Fibroblast of skin of abdomen (primary cell): ENCODE data around the gene GAS2L2. TPM values are rescaled to one million over a fixed set of nuclear protein-coding genes. Genes with fewer than 3 reads are reported as not detected.
A peak's percentile ranks its signal among the peaks of the same experiment; 100 is the strongest.

ENCODE experiments used
- DNase-seq: peaks from one replicate; pipeline ENCODE4 v3.0.0-alpha.2; 2013
- polyA plus RNA-seq, 2 experiments: library from polyadenylated mRNA; unstranded; fragments of 120-200 nt; gene quantifications; one replicate each; pipeline ENCODE4 v1.2.1, GENCODE V29; 2013; ENCODE audit not compliant: insufficient read length in 2 of 2

GAS2L2 gene
- polyA plus RNA-seq (2013, experiment 1 of 2; ENCODE audit: insufficient read length): not detected
- not detected for polyA plus RNA-seq (2013, experiment 2 of 2; ENCODE audit: insufficient read length)

- DNase-seq: no peak
Observed at GRCh38 chr17:35752945-35753764, at the start of gene GAS2L2. Gene GAS2L2 (minus strand): TSS chr17:35753239. CDS start chr17:35752850, 389 bp downstream.

DNA sequence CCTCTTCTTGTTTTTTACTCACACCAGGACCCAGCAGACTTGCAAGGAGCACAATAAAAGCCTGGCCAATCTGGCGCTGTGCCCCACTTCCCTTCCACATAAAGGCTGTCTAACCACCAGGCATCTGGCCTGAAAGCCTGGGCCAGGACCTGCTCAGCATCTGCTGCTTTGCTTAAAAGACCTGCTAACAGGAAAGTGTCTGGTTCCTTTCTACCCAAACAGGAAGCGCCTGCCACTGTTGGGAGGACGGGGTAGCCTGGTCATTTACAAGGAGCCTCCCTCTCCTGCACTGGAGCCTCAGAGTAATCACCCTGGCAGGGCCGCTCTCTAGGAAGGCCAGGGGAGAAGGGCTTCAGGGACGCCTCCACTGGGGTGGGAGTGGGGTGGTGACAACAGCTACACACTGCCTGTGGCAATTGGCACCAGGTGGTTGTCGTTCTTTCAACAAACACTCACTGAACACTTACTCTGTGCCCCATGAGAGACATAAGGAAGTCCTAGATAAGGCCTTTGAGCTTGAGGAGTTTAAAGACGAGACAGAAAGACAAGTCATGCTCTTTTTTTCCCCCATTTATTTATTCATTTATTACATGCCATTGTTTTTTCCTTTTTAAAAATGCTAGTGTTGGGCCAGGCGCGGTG is 48.7 kb upstream of the GAS2L2 start:
- peak; percentile 55 for DNase-seq

DNA sequence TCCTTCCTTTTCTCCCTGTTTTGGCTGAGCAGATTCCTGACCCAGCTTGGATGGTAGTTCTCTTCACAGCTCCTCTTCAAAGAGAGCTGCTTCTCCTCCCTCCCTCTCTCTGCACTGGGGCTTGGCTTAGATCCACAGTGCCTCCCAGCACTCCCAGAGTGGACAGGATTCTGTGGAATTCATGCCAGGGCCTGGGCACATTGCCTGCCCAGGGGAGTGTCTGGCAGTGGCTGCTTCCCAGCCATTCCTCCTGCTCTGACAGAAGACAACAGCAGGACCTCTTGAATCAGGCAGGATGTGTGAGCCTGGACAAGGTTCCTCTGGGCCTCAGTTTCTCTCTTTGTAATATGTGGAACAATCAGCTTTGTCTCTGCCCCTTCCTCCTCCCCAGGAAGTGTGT is 46.9 kb upstream of the GAS2L2 start:
- DNase-seq: peak; percentile 42

DNA sequence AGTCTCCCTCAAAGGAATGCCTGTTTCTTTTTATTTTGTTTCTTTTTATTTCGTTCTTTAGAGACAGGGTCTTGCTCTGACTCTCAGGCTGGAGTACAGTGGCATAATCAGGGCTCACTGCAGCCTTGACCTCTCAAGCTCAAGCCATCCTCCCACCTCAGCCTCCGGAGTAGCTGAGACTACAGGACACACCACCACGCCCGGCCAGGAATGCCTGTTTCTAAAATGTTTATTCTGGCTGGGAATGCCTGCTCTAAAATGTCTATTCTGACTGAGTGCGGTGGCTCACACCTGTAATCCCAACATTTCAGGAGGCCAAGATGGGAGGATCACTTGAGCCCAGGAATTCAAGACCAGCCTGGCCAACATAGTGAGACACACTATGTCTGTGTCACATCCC is 44.9 kb upstream of the GAS2L2 start:
- no peak for DNase-seq

- no peak for DNase-seq
Observed at GRCh38 chr17:35797370-35797769, 44.3 kb upstream of the GAS2L2 start.

DNA sequence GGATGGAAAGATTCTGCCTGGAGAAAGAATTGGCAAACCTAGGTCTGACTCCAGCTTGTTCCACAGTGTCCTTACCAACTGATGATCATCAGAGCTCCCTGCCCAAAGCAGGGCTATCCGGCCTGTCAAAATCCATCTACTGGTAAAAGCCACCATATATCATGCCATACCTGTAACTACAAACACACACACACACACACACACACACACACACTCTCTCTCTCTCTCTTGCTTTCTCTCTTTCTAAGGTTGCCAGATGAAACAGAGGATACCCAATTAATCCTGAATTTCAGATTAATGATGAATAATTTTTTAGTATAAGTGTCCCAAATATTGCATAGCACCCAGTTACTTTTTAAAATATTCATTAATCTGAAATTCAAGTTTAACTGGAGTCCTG is 43.9 kb upstream of the GAS2L2 start:
- no peak for DNase-seq

DNA sequence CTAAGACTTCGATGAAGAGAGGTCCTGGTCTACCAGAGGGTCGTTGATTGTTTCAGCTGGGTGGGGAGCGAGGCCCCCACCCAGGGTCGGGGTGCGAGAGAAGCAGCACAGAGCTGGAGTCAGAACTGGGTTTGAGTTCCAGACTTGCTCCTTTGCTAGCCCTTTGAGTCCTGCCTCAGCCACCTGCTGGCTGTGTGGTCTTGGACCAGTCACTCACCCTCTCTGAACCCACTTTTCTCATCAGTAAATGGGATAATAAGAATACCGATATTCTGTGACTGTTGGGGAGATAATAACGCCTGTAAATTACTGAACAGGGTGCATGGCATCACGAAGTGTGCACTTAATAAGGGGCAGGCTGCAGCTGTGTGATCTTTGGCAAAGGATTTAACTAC is 42.8 kb upstream of the GAS2L2 start:
- no peak for DNase-seq

- DNase-seq: no peak
Observed at GRCh38 chr17:35795007-35795870, 42.2 kb upstream of the GAS2L2 start, which contains the start of gene MMP28. Gene MMP28 (minus strand): TSS chr17:35795641. CDS start chr17:35795377, 264 bp downstream.

GRCh38 chr17:35793257-35793656 is 40.2 kb upstream of the GAS2L2 start:
- no peak for DNase-seq

DNA sequence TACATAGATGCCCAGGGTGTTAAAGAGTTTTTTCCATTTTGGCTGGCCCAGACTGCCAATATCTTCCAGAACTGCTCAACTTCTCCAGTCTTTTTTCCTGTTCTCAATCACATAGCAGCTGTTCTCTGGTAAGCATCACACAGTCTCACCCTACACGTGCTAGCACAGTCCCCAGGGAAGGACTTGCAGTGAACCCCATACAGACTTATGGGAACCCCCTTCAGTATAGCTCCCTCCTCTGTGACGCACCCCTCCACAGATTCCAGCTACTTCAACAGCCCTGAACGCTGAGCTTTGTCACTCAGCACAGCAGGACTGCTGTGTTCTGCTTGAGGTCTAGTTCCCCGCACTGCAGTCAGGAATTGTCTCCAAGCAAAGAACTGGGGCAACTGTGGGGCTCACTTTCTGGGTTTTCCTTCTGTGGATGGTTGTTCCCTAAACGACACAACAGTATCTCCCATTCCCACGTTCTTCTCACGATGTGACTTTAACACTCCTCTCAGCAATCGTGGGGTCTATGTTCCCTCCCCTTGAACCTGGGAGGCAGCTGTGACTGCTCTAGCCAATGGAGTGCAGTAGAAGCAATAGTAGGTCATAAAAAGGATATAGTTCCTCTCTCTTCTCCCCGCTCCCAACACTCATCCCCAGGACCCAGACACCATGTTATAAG is 38.8 kb upstream of the GAS2L2 start:
- no peak for DNase-seq

- no peak for DNase-seq
Observed at GRCh38 chr17:35790841-35791240, 37.8 kb upstream of the GAS2L2 start.

- peak; percentile 82 for DNase-seq
Observed at GRCh38 chr17:35788477-35789368, 35.7 kb upstream of the GAS2L2 start.

- no peak for DNase-seq
Observed at GRCh38 chr17:35786941-35787432, 33.9 kb upstream of the GAS2L2 start.

GRCh38 chr17:35784895-35785294 is 31.9 kb upstream of the GAS2L2 start:
- DNase-seq: no peak

- DNase-seq: no peak
Observed at GRCh38 chr17:35780950-35781349, 27.9 kb upstream of the GAS2L2 start.

GRCh38 chr17:35778641-35779196 is 25.7 kb upstream of the GAS2L2 start:
- no peak for DNase-seq

GRCh38 chr17:35775583-35775982 is 22.5 kb upstream of the GAS2L2 start:
- no peak for DNase-seq

DNA sequence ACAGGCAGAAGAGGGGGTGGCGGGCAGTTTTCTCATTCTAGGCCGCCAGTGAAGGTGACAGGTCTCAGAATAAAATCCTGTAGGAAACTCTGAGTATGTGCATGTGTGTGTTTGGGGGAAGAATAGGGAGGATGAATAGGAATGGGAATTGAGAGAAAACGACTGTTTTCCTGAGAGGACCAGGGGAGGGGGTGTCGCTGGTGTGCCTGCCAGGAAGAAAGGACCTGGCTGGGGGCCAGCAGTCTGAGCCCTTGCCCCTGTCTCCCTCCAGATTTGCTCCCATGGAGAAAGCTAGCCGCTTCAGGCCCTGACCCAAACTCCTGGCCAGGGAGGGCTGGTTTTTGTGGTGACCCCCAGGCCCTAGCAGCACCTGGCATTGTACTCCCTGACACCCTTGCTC is 22.0 kb upstream of the GAS2L2 start:
- no peak for DNase-seq

DNA sequence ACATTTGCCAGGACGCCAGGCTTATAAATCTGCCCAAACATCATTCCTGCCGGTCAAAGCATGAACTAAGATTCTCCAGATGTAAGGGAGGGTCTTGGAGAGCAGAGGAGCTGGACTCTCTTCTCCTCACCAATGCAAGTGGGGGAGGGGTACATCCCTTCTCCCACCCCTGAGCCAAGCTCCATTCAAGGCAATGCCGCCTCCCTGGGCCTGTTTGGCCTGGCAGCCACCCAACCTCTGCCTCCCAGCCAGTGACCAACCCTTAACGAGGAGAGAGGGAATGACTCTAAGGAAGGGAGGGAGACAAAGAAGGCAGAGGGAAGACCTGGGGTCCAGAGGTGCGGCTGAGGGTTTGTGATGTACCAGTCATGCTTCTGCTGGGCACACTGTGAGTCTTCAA is 21.5 kb upstream of the GAS2L2 start:
- DNase-seq: peak; percentile 44

DNA sequence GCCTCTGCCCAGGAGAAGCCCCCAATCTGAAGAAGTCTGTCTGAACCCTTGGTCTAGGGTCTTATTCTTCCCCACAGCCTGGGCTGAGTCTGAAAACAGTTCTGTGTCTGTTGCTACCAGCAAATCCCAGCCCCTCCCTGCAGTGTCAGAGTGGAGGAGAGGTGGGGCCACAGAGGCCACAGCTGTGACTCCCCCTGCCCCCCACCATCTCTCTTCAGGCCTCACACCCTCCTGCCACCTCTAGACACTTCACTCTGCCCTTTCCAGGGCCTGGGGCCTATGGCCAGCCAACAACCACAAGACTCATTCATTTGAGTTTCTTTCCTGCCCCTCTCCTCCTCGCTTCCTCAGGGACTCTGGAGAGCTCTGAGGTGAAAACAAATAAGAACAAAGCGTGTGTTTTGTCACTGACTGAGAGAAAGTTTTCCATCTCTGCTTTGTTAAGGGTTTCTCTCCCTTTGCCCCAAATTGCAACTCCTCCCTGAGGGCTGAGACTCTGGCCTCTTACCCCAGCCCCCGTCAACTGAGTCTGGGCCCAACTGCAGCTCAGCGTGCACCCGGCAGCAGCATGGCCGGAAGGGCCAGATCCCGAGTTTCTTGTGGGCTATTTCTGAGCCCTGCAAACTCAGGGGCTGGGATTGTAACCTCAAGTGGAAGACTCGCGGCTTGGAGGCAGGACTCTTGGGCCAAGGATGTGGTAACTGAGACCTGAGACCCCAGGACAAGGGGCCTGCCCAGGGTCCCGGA is 20.8 kb upstream of the GAS2L2 start:
- DNase-seq: no peak
